Heart left ventricle (tissue), 13 donors: ENCODE measurements around the gene CES4A.

ENCODE experiments used
- CTCF ChIP-seq, 12 donors: fragments of 200-600 bp; sonication (generic) in 4 of 12; IDR thresholded peaks; one replicate each; pipeline versions ENCODE4 v1.5.0 to v1.8.0; 2018 to 2022; ENCODE audit warnings: antibody characterized with exemption in 12 of 12, mild to moderate bottlenecking in 5 of 12
- POLR2A ChIP-seq, 2 donors: fragments of 450-650 bp; IDR thresholded peaks; one replicate each; pipeline ENCODE4 v1.6.1; 2017; ENCODE audit warnings: antibody characterized with exemption in 2 of 2, mild to moderate bottlenecking in 2 of 2, moderate library complexity in 2 of 2
- donor health status: ischemic (EF 13 %, LVEDD 7.1; RV severe dilation, severe dysfunction).
- donor health status: DM: no; HTN: yes; CAD: no.
- donor health status: DM: no; HTN: no; CAD: no.
- donor health status: ischemic (EF 25% LVEDD 6.9; RV normal size, moderate dysfunction).
- donor health status: ischemic (EF 25% LVEDD 5.7; RV mildly dilated, moderate dysfunction).
- donor health status: ischemic (EF 35%, LVEDD 5.7; RV mildly dilated, moderate dysfunction).
- donor health status: nonischemic (EF 11% LVEDD 7.7; RV severe dilation, severe dysfunction).
- donor health status: DM: yes; HTN: yes; CAD: no.
- donor health status: PGD.
- donor health status: ischemic (EF 29% LVEDD 5.4; RV normal size, mild dysfunction).
- donor health status: nonischemic (EF 23%, LVEDD 6.1; RV moderate dilation, normal function).

GRCh38 chr16:67017810-67018488, 29.6 kb downstream of the CES4A start:
- TF ChIP-seq CTCF (IDR thresholded peaks at IDR 0.05) (peak in 11 of 12 donors; percentile 27 to 59 (median 50)), POLR2A (IDR thresholded peaks at IDR 0.05) (no peak)
